Endothelial cell of umbilical vein (primary cell): ENCODE results near the gene CUEDC1. TPM values are rescaled to one million over a fixed set of nuclear protein-coding genes. Genes with fewer than 3 reads are reported as not detected.

Experiments used
- BruUV-seq: library from RNA; stranded (reverse); fragments of 400-500 nt; replicated peaks from 2 replicates; lab custom pipeline; 2021; lab: Mats Ljungman, UMichigan
- CTCF ChIA-PET: fragments of 300-600, 350-600 bp; sonication (Branson Sonifier 250); formaldehyde crosslinking; loops from one replicate; lab custom pipeline; 2021; ENCODE audit warnings: antibody characterized with exemption, inconsistent platforms; lab: Charles Lee
- POLR2A ChIA-PET: fragments of 300-600, 350-600 bp; sonication (Branson Sonifier 250); formaldehyde crosslinking; loops from one replicate; lab custom pipeline; 2021; ENCODE audit warnings: antibody characterized with exemption, inconsistent platforms; lab: Charles Lee
- DNase-seq: peaks from one replicate; pipeline ENCODE4 v3.0.0-alpha.2; 2011; ENCODE audit warnings: low read depth, low spot score
- FAIRE-seq: peaks from 2 replicates; lab custom pipeline; 2011; peaks lifted over from hg19 to GRCh38; lab: Jason Lieb, UNC
- H2AFZ ChIP-seq: 2 replicates; pipeline ENCODE4 v1.6.0; 2012; ENCODE audit warnings: low read depth, low read length, control low read depth, inconsistent platforms
- H3K27ac ChIP-seq: 2 replicates; pipeline ENCODE4 v1.5.1; 2011; ENCODE audit warnings: low read depth, mild to moderate bottlenecking, control low read depth, low read length, moderate library complexity; ENCODE audit not compliant: insufficient read depth
- H3K27me3 ChIP-seq, 2 experiments: 2 replicates each; pipeline versions ENCODE4 v1.6.0 to v1.6.1; 2011; ENCODE audit warnings: low read length in 2 of 2, mixed read lengths in 1 of 2; ENCODE audit not compliant: control insufficient read depth in 2 of 2, insufficient read depth in 2 of 2
- H3K36me3 ChIP-seq, 2 experiments: 2 replicates in 1 of 2; 3 replicates in 1 of 2; pipeline ENCODE4 v1.5.1; 2011; ENCODE audit warnings: low read length in 2 of 2, mild to moderate bottlenecking in 1 of 2, moderate library complexity in 1 of 2; ENCODE audit not compliant: control insufficient read depth in 2 of 2, insufficient read depth in 2 of 2; ENCODE audit errors: extremely low read depth in 1 of 2
- H3K4me1 ChIP-seq: 3 replicates; pipeline ENCODE4 v1.5.1; 2011; ENCODE audit warnings: mild to moderate bottlenecking, low read length; ENCODE audit not compliant: control insufficient read depth, insufficient read depth; ENCODE audit errors: extremely low read depth
- H3K4me2 ChIP-seq: 2 replicates; pipeline ENCODE4 v1.6.1; 2011; ENCODE audit warnings: low read length, control low read depth, mixed read lengths; ENCODE audit not compliant: insufficient read depth
- H3K4me3 ChIP-seq, 3 experiments: fragments of 200-600 bp in 1 of 3; sonication (generic), shearing (Covaris generic) in 1 of 3; replicated peaks in 1 of 3; 2 replicates each; pipeline ENCODE4 v1.5.1; 2011 to 2016; ENCODE audit warnings: control low read depth in 3 of 3, low read length in 3 of 3, mild to moderate bottlenecking in 2 of 3, inconsistent platforms in 1 of 3, low read depth in 1 of 3, moderate library complexity in 1 of 3; ENCODE audit not compliant: insufficient read depth in 1 of 3
- H3K79me2 ChIP-seq: 2 replicates; pipeline ENCODE4 v1.6.0; 2012; ENCODE audit warnings: low read length, inconsistent platforms; ENCODE audit not compliant: control insufficient read depth, insufficient read depth
- H3K9ac ChIP-seq: replicated peaks from 2 replicates; pipeline ENCODE3; 2011; ENCODE audit warnings: low read length, control low read depth; ENCODE audit not compliant: insufficient read depth; ENCODE audit errors: extremely low read depth
- H3K9me1 ChIP-seq: replicated peaks from 3 replicates; pipeline ENCODE4 v1.6.0; 2011; ENCODE audit warnings: mild to moderate bottlenecking, low read length; ENCODE audit not compliant: control insufficient read depth, insufficient read depth; ENCODE audit errors: extremely low read depth
- H3K9me3 ChIP-seq: replicated peaks from 2 replicates; pipeline ENCODE4 v1.5.1; 2012; ENCODE audit warnings: low read length, inconsistent platforms; ENCODE audit not compliant: control insufficient read depth, insufficient read depth
- H4K20me1 ChIP-seq: replicated peaks from 2 replicates; pipeline ENCODE3; 2011; ENCODE audit warnings: mild to moderate bottlenecking, low read length; ENCODE audit not compliant: control insufficient read depth, insufficient read depth; ENCODE audit errors: extremely low read depth
- EZH2 ChIP-seq: IDR thresholded peaks from 2 replicates; pipeline ENCODE4 v1.6.1; 2012; ENCODE audit warnings: borderline replicate concordance, low read depth, mild to moderate bottlenecking, moderate library complexity, low read length, inconsistent platforms; ENCODE audit not compliant: severe bottlenecking
- FOS ChIP-seq: IDR thresholded peaks from 2 replicates; pipeline ENCODE4 v1.6.1; 2011; ENCODE audit warnings: mild to moderate bottlenecking, low read length, moderate library complexity, borderline replicate concordance; ENCODE audit not compliant: insufficient read depth
- JUN ChIP-seq: IDR thresholded peaks from 2 replicates; pipeline ENCODE4 v1.6.1; 2011; ENCODE audit warnings: borderline replicate concordance, low read depth; ENCODE audit not compliant: insufficient read length, insufficient read depth
- MYC ChIP-seq: IDR thresholded peaks from one replicate; pipeline ENCODE4 v1.6.1; 2011; ENCODE audit warnings: mild to moderate bottlenecking, low read depth, low read length
- POLR2A ChIP-seq: IDR thresholded peaks from 2 replicates; pipeline ENCODE4 v1.6.1; 2012; ENCODE audit warnings: low read depth, mild to moderate bottlenecking, control low read depth, low read length
- POLR2AphosphoS5 ChIP-seq: IDR thresholded peaks from 2 replicates; pipeline ENCODE4 v1.6.1; 2012; ENCODE audit warnings: low read depth, mild to moderate bottlenecking, control low read depth, low read length, moderate library complexity; ENCODE audit not compliant: insufficient read depth
- dilution Hi-C: fragments of 300-500 bp; cut with MboI; formaldehyde crosslinking; loops from one replicate; pipeline ENCODE4 v1.15.0; 2019; ENCODE audit warnings: low sequenced_read_pairs; ENCODE audit not compliant: extremely low pct_ligation_motif_present
- intact Hi-C: fragments of 100-400 bp; cut with micrococcal nuclease; formaldehyde crosslinking; loops from one replicate; pipeline ENCODE4 v1.10.0; 2022
- polyA plus RNA-seq, 4 experiments: library from polyadenylated mRNA; depleted of rRNA in 3 of 4; stranded (reverse) in 3 of 4; unstranded in 1 of 4; fragments of >200 nt; gene quantifications; 2 replicates each; pipeline versions ENCODE4 v1.2.1 to v1.2.3, GENCODE V29; 2011 to 2012; ENCODE audit warnings: missing spikeins in 1 of 4
- total RNA-seq: library from RNA; stranded (reverse); gene quantifications from 2 replicates; pipeline ENCODE4 v1.2.3, GENCODE V29; 2021
- TF ChIP-seq, protein P1 (sequence below), 2 donors: IDR thresholded peaks; 1 replicate in 1 of 2; 2 replicates in 1 of 2; pipeline ENCODE4 v1.5.1; 2011; ENCODE audit warnings: low read length in 2 of 2, mild to moderate bottlenecking in 2 of 2, moderate library complexity in 2 of 2, control low read depth in 1 of 2, inconsistent platforms in 1 of 2, low read depth in 1 of 2; ENCODE audit not compliant: insufficient read depth in 1 of 2; ENCODE audit errors: extremely low read depth in 1 of 2
- TF ChIP-seq, protein P2 (sequence below): IDR thresholded peaks from 2 replicates; pipeline ENCODE4 v1.6.1; 2011; ENCODE audit not compliant: insufficient read depth, insufficient read length

CUEDC1 gene
- total and polyA plus RNA-seq, 2 donors (not counting 3 experiments of a cell fraction or from before 2014, with no cell fraction given) = 15.8 to 27.7 TPM

DNA sequence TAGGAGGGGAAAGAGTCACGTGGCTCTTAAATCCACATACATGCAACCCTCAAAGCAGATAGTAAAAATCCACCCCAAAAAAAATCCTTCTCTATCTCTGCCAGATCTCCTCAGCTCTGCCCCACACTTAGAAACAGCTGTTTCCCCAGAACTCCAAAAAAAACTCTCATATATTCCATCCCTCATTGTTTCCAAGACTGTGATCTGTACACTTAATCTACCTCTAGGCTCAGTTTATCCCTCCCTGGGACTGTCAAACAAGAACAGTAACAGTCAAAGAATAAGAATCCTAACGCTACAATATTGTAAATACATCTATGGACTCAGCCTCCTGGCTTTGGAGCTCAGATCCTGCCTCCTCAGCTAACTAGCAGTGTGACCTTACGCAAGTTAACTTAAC lies 11.6 kb downstream of the CUEDC1 start:
- Histone ChIP-seq H3K4me2 (no peak overlapping the region), H3K4me1 (peaks cover 18% of the 10 kb centered on the region), H3K27me3 (no peaks in the 10 kb centered on the region), H3K9ac (no peak overlapping the region), H3K9me1 (no peaks in the 10 kb centered on the region), H3K9me3 (no peaks in the 10 kb centered on the region), H3K79me2 (no peaks in the 10 kb centered on the region), H2AFZ (no peak overlapping the region), H4K20me1 (no peaks in the 10 kb centered on the region), H3K27ac (no peak overlapping the region), H3K36me3 (no peaks in the 10 kb centered on the region), H3K4me3 (no peak overlapping the region)
- intact Hi-C loops = no loop called here
- dilution Hi-C loops = no loop called here
- TF ChIP-seq JUN = no peak
- DNase-seq (no peak), FAIRE-seq (no peak)
- BruUV-seq = no TSS peak
- CTCF ChIA-PET = interaction anchor here (1.0 to 2.3 kb wide), 3 partner anchors 9 to 12 kb away, joined by 3 to 11 read pairs (median 10); partner anchors contain the start of gene CUEDC1
- POLR2A ChIA-PET = no interaction called here

DNA sequence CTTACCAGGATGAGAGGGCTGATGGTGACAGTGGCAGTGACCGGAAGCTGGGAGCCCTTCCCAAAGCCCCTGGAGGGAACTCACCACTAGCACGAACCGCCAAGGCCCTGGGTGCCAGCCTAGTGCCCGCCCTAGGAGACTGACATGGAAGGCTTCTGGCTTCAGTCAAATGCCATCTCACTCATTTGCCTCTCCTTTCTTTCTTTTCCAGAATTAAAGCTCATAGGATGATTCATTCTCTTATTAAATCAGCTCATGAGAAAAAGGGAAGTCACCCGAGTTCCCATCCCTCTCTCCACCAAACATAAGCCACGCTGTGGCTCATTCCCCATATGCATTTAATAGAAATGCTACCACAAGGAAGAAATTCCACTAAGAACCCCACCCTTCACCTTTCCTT lies 12.1 kb downstream of the CUEDC1 start:
- FAIRE-seq = no peak
- CTCF ChIA-PET = interaction anchor here (1.0 to 2.3 kb wide), 3 partner anchors 8 to 12 kb away, joined by 3 to 11 read pairs (median 10); partner anchors contain the start of gene CUEDC1
- H3K9ac ChIP-seq = no peak overlapping the region

More for the DNA sequence above, 12.1 kb downstream of the CUEDC1 start:
- no peak for DNase-seq
- no peaks in the 10 kb centered on the region for H3K9me3 ChIP-seq
- dilution Hi-C loops (no loop called here), intact Hi-C loops (no loop called here)
- BruUV-seq = no TSS peak
- peaks cover 13% of the 10 kb centered on the region for H3K4me1 ChIP-seq
- no peak overlapping the region for H3K4me3 ChIP-seq
- no peaks in the 10 kb centered on the region for H4K20me1 ChIP-seq
- no peaks in the 10 kb centered on the region for H3K36me3 ChIP-seq
- H3K27me3 ChIP-seq = no peaks in the 10 kb centered on the region
- H3K79me2 ChIP-seq = no peaks in the 10 kb centered on the region
- no peak overlapping the region for H3K4me2 ChIP-seq
- no peak overlapping the region for H3K27ac ChIP-seq
- TF ChIP-seq POLR2AphosphoS5 = no peak
- no peak for TF ChIP-seq POLR2A
- TF ChIP-seq, protein P1, sequence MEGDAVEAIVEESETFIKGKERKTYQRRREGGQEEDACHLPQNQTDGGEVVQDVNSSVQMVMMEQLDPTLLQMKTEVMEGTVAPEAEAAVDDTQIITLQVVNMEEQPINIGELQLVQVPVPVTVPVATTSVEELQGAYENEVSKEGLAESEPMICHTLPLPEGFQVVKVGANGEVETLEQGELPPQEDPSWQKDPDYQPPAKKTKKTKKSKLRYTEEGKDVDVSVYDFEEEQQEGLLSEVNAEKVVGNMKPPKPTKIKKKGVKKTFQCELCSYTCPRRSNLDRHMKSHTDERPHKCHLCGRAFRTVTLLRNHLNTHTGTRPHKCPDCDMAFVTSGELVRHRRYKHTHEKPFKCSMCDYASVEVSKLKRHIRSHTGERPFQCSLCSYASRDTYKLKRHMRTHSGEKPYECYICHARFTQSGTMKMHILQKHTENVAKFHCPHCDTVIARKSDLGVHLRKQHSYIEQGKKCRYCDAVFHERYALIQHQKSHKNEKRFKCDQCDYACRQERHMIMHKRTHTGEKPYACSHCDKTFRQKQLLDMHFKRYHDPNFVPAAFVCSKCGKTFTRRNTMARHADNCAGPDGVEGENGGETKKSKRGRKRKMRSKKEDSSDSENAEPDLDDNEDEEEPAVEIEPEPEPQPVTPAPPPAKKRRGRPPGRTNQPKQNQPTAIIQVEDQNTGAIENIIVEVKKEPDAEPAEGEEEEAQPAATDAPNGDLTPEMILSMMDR (IDR thresholded peaks at IDR 0.05; ENCODE audit: extremely low read depth in 1 of 2, insufficient read depth in 1 of 2, low read depth in 1 of 2, low read length in 2 of 2) = no peak
- TF ChIP-seq, protein P2, sequence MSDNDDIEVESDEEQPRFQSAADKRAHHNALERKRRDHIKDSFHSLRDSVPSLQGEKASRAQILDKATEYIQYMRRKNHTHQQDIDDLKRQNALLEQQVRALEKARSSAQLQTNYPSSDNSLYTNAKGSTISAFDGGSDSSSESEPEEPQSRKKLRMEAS = no peak
- no peak for TF ChIP-seq FOS
- TF ChIP-seq MYC = no peak
- no peak for TF ChIP-seq EZH2
- TF ChIP-seq JUN = no peak
- POLR2A ChIA-PET = no interaction called here
- no peaks in the 10 kb centered on the region for H3K9me1 ChIP-seq
- no peak overlapping the region for H2AFZ ChIP-seq
